ENCODE data around the gene MEX3A. TPM values are rescaled to one million over a fixed set of nuclear protein-coding genes. Genes with fewer than 3 reads are reported as not detected.

MEX3A gene
- total and polyA plus RNA-seq, 2 donors (not counting 3 experiments of a cell fraction or from before 2014, with no cell fraction given) = 20.2 to 23.6 TPM

DNA sequence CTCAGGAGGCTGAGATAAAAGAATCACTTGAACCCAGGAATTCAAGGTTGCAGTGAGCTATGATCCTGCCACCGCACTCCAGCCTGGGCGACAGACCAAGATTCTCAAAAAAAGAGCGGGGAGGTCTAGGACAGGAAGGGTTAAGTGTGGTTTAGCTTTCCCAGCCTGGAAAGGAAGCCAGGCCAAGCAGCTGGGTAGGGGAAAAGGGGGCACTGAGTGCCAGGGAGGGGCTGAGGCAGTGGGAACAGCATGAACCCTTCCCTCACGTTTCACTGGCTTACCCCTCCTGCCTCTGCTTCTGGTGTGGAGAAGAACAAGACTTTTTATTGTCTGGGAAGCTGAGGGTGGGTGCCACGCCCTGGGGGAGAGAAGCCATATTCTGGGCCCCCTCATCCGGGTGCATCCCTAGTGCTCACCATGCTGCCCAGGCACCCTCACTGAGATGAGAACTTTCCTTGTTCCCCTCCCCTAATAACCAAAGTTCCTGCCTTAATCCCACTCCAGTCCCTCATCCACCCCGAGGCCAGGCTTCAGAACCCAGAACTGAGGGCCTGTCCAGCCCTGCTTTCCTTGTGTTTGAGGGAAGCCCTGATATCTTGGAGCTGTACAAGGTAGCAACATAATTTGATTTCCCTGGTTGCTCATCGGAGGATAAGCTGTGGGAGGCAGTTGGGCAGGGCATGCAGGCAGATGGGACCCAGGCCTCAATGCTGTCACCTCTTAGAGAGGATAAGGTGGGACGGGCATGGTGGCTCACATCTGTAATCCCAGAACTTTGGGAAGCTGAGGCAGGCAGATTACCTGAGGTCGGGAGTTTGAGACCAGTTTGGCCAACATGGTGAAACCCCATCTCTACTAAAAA, 30.2 kb upstream of the MEX3A start:
- Histone ChIP-seq H3K79me2 (ENCODE audit: control insufficient read depth, insufficient read depth, low read length) (peaks cover 30% of the 10 kb centered on the region), H3K9me1 (replicated peaks; ENCODE audit: control insufficient read depth, extremely low read depth, insufficient read depth, low read length) (no peaks in the 10 kb centered on the region), H2AFZ (ENCODE audit: low read depth, low read length) (no peak overlapping the region), H3K36me3 (ENCODE audit: control insufficient read depth in 2 of 2, extremely low read depth in 1 of 2, insufficient read depth in 2 of 2, low read length in 2 of 2) (no peaks in the 10 kb centered on the region), H3K4me3 (replicated peaks in 1 of 3; ENCODE audit: insufficient read depth in 1 of 3, low read depth in 1 of 3, low read length in 3 of 3) (no peak overlapping the region), H3K27me3 (ENCODE audit: control insufficient read depth in 2 of 2, insufficient read depth in 2 of 2, low read length in 2 of 2) (no peaks in the 10 kb centered on the region), H3K4me1 (ENCODE audit: control insufficient read depth, extremely low read depth, insufficient read depth, low read length) (peaks cover 9% of the 10 kb centered on the region), H3K27ac (ENCODE audit: insufficient read depth, low read depth, low read length) (no peak overlapping the region), H3K4me2 (ENCODE audit: insufficient read depth, low read length) (no peak overlapping the region), H4K20me1 (replicated peaks; ENCODE audit: control insufficient read depth, extremely low read depth, insufficient read depth, low read length) (no peaks in the 10 kb centered on the region), H3K9me3 (replicated peaks; ENCODE audit: control insufficient read depth, insufficient read depth, low read length) (no peaks in the 10 kb centered on the region), H3K9ac (replicated peaks; ENCODE audit: extremely low read depth, insufficient read depth, low read length) (no peak overlapping the region)
- dilution Hi-C loops (cut with MboI; ENCODE audit: extremely low pct_ligation_motif_present, low sequenced_read_pairs) = no loop called here
- intact Hi-C loops (cut with micrococcal nuclease) = no loop called here
- CTCF ChIA-PET = interaction anchor here (0.6 to 13.3 kb wide), 4 partner anchors 11 to 51 kb away, joined by 4 to 283 read pairs (median 42); no protein-coding TSS in a partner anchor
- no peak for TF ChIP-seq MYC (IDR thresholded peaks at IDR 0.05; ENCODE audit: low read depth, low read length)
- TF ChIP-seq FOS (IDR thresholded peaks at IDR 0.05; ENCODE audit: borderline replicate concordance, insufficient read depth, low read length) = no peak
- TF ChIP-seq, protein P1, sequence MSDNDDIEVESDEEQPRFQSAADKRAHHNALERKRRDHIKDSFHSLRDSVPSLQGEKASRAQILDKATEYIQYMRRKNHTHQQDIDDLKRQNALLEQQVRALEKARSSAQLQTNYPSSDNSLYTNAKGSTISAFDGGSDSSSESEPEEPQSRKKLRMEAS (IDR thresholded peaks at IDR 0.05; ENCODE audit: insufficient read depth, insufficient read length) = no peak
- TF ChIP-seq JUN (IDR thresholded peaks at IDR 0.05; ENCODE audit: borderline replicate concordance, insufficient read depth, insufficient read length, low read depth) = no peak
- TF ChIP-seq GATA2 (IDR thresholded peaks at IDR 0.05; ENCODE audit: insufficient read depth, insufficient read length, low read depth, low read length) = no peak
- DNase-seq (ENCODE audit: low read depth, low spot score) (no peak), FAIRE-seq (no peak)
- no TSS peak for BruUV-seq (replicated peaks)
- POLR2A ChIA-PET = interaction anchor here (3.4 to 3.7 kb wide), 2 partner anchors 9 to 16 kb away, joined by 17 to 55 read pairs; no protein-coding TSS in a partner anchor

All from endothelial cell of umbilical vein (primary cell).